Stimulated activated CD8-positive, alpha-beta memory T cell treated with anti-CD3 and anti-CD28 coated beads, Interleukin-15, amount 100 ng/mL, for 4 hours (primary cell): ENCODE results near the gene UTS2B.

ENCODE experiments used
- DNase-seq, 2 donors: peaks; one replicate each; pipeline ENCODE4 v3.0.0-alpha.2; 2020; ENCODE audit warnings: low read depth in 2 of 2

The UTS2B gene

DNA sequence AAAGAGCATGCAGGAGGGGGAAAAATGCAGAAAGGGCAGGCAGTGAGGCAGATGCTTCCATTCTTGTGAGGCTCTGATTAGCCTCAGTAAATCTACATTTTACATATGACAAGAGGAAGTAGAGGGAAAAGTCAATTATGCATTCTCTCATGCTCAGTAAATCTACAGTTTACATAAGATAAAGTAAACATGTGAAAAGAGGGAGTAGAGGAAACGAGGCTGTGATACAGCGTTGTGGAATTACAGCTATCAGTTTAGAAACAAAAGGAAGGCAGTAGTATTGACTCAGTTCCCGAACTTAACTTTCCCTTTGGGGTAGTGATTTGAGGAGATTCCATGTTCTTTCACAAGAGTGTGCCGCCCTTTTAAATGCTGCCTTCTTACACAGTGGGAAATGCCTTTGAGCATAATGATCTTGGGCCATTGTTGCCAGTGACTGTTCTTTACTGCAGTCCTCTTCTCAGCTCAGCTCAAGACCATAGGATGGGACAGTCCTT is 92.0 kb downstream of the UTS2B start:
- DNase-seq = no peak

DNA sequence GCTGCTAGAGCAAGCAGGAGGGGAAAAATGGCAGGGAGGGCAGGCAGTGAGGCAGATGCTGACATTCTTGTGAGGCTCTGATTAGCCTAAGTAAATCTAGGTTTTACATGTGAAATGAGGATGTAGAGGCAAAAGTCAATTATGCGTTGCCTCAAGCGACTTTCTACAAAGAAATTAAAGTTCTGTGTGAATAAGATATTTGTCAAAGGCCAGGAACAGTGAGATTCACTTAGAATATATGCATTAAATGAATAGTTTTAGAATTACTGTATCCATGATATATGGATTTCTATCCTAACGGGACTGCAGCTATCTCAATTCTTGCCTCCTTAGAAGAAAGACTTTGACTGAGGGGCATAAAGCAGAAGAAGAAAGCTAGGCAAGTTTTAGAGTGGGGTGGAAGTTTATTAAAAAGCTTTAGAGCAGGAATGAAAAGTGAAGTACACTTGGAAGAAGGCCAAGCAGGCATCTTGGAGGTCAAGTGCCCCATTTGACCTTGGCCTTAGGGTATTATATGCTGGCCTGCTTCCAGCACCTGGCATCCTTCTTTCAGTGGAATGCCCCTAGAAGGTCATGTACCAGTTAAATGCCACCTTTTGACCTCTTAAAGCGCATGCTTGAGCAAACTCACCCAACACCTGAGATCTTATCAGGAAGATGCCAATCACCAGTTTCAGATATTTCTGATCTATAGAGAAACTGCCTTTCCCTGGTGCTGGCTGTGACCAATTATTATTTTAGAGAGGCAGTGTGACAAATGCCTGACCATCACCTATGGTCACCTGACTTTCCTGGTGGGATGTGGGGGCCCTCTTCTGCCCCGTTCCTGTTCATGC is 93.1 kb downstream of the UTS2B start:
- DNase-seq = no peak

DNA sequence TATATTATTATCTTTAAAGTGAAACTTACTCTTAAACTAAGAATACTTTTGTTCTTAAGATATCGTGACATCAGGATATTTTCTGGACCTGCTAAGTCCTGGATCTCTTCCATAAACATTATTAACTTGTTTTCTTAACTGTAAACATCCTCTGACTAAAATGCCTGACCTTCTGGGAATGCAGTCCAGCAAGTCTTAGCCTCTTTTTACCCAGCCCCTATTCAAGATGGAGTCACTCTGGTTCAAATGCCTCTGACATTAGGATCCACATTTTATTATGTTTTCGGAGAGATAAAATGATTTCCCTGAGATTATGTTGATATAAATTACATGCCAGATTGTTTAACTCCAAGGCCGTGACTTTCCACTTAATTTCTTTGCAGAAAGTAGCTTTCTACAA is 93.7 kb downstream of the UTS2B start:
- no peak for DNase-seq

DNA sequence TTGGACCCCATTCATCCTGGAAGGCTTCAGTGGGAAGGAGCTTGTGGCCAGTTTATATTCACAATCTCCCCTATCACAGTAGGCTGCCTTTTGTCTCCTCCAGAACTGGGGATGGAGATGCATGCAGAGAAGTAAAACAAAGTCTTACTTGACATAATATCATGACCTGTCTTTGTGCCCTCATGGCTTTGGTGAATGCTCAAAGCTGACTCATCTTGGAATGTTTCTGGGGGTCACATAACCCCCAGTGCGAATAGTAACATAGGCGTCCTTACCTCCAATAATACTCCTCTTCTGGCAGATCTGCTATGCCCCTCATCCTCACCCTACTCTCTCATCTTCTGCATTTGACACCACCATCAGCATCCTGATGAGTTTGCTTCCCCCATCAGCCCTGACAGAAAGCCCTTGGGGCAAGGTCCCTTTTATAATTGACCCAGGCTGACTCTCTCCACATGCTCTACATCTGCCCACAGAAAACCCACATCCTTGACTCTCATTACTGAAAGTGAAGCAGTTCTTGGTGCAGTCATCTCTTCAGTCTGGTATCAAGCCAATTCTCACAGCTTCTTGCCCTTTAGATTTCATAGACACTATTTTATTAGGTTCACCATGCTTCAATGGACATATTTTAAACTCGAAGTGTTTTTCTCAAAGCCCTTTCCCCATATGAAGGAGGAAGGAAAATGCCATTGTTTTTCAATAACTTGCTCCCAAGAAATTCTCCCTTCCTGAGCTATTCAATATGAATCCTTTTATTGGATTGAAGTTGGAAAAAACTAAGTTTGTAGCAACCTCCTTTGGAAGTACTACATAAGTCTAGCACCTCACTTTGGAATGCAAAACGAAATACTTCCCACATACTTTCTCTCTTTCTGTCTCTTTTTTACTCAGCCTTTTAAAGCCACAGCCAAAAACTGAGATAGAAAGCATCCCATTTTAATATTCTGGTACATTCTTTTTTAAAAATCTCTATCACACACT is 94.7 kb downstream of the UTS2B start:
- no peak for DNase-seq

DNA sequence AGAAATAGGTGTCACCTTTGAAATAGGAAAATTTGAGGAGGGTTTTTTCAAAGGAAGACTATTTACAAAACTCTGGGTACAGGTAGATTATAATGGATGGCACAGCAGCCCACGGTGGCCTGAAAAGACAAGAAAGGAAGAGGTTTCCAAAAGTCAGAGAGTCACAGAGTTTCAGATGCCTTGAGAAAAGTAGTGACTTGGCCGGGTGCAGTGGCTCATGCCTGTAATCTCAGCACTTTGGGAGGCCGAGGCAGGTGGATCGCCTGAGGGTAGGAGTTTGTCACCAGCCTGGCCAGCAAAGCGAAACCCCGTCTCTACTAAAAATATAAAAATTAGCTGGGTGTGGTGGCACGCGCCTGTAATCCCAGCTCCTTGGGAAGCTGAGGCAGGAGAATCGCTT is 96.1 kb downstream of the UTS2B start:
- no peak for DNase-seq

DNA sequence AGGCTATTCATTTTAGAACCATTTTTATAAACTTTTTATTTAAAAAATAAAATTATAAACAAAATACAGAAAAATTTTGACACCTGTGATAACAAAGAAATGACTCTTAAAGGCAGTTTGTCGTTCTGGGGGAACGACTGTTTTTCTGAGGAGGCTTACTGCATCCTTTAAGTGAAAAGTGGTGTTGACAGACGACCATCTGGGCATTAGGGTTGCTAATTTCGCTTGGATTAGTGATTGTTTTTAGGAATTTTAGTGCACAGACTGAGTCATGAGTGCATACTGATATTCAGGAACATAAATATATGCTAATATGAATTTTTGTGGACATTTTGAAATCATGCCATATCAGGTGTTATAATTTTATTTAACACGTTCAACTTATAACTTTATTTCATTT is 102.8 kb downstream of the UTS2B start:
- DNase-seq = no peak

DNA sequence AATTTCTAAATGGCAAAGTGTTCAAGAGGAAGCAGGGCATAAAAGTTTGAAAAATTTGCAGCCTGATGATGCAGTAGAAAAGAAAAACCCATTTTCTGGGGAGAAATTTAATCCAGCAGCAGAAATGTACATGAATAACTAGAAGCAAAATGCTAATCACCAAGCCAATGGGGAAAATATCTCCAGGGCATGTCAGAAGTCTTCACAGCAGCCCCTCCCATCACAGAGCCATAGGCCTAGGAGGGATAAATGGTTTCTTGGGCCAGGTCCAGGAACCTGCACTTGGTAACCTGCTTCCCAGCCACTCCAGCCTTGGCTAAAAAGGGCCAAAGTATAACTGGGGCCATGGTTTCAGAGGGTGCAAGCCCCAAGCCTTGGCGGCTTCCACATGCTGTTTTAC is 108.7 kb downstream of the UTS2B start:
- DNase-seq = no peak

DNA sequence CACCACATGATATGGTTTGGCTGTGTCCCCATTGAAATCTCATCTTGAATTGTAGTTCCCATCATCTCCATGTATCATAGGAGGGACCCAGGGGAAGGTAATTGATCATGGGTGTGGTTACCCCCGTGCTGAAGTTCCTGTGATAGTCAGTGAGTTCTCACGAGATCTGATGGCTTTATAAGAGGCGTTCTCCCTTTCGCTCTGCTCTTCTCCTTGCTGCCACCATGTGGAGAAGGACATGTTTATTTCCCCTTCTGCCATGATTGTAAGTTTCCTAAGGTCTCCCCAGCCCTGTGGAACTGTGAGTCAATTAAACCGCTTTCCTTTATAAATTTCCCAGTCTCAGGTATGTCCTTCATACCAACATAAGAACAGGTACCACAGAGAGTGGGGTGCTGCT is 109.4 kb downstream of the UTS2B start:
- no peak for DNase-seq

DNA sequence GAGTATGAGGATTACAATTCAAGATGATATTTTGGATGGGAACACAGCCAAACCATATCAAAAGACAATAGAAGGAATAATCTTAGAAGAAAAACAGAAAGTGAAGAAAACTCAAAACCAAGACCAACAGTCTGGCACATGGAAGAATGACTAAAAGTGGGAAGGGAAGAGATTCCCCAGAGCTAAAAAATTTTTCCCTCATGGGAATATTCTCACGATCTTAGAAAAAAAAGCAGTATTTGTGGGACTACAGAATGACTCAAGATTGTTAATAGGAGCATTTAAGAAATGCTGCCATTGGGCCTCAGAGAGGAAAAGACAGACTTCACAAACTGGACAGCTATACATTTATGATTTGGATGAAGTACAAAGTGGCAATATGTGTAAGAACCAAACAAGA is 113.0 kb downstream of the UTS2B start:
- no peak for DNase-seq
